Measurements from ENCODE around the gene CHST13.

DNA sequence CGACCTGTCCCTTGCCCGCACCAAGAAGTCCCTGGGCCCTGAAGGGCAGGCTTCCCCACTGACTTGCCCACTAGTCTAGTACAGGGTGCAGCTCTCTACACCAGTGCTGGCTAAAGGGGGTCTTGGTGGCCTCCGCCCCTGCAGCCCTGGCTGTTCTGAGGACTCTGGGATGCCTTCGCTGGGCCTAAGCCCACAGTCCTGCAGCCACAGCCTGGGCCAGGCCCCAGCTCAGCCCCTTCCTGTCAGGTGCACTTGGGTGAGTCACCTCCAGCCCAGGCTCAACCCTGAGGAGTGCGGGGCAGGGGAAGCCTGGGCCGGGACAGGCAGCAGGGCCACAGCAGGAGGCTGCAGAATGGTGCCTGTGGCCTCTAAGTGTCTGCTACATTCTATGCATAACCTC lies 33.8 kb downstream of the CHST13 start:
- TF ChIP-seq, protein P1, sequence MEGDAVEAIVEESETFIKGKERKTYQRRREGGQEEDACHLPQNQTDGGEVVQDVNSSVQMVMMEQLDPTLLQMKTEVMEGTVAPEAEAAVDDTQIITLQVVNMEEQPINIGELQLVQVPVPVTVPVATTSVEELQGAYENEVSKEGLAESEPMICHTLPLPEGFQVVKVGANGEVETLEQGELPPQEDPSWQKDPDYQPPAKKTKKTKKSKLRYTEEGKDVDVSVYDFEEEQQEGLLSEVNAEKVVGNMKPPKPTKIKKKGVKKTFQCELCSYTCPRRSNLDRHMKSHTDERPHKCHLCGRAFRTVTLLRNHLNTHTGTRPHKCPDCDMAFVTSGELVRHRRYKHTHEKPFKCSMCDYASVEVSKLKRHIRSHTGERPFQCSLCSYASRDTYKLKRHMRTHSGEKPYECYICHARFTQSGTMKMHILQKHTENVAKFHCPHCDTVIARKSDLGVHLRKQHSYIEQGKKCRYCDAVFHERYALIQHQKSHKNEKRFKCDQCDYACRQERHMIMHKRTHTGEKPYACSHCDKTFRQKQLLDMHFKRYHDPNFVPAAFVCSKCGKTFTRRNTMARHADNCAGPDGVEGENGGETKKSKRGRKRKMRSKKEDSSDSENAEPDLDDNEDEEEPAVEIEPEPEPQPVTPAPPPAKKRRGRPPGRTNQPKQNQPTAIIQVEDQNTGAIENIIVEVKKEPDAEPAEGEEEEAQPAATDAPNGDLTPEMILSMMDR (IDR thresholded peaks at IDR 0.05): no peak
- no peak for TF ChIP-seq POLR2A (IDR thresholded peaks at IDR 0.05)
